Parathyroid adenoma (tissue), 2 donors: ENCODE results near the gene FBXL13.

ENCODE experiments used
- H2AFZ ChIP-seq: fragments of 300-600 bp; sonication (generic); one replicate; pipeline ENCODE4 v1.7.0; 2017; ENCODE audit warnings: antibody characterized with exemption, mild to moderate bottlenecking
- H3K27ac ChIP-seq: fragments of 300-600 bp; sonication (generic); one replicate; pipeline ENCODE4 v1.7.0; 2017
- H3K27me3 ChIP-seq: fragments of 300-600 bp; sonication (generic); one replicate; pipeline ENCODE4 v1.7.0; 2017; ENCODE audit warnings: low read length; ENCODE audit not compliant: control insufficient read depth, insufficient read depth
- H3K36me3 ChIP-seq: fragments of 300-600 bp; sonication (generic); one replicate; pipeline ENCODE4 v1.7.0; 2017; ENCODE audit warnings: low read length; ENCODE audit not compliant: control insufficient read depth, insufficient read depth
- H3K4me1 ChIP-seq: fragments of 300-600 bp; sonication (generic); one replicate; pipeline ENCODE4 v1.7.0; 2017; ENCODE audit warnings: control low read depth
- H3K4me2 ChIP-seq: fragments of 300-600 bp; sonication (generic); one replicate; pipeline ENCODE4 v1.7.0; 2017; ENCODE audit warnings: low read length
- H3K4me3 ChIP-seq: fragments of 300-600 bp; sonication (generic); one replicate; pipeline ENCODE4 v1.7.0; 2017; ENCODE audit warnings: low read depth, low read length
- H3K79me2 ChIP-seq: fragments of 300-600 bp; sonication (generic); one replicate; pipeline ENCODE4 v1.7.0; 2017; ENCODE audit warnings: control low read depth
- H3K9ac ChIP-seq: fragments of 300-600 bp; sonication (generic); one replicate; pipeline ENCODE4 v1.7.0; 2017; ENCODE audit warnings: mild to moderate bottlenecking
- H3K9me3 ChIP-seq: fragments of 300-600 bp; sonication (generic); one replicate; pipeline ENCODE4 v1.7.0; 2017; ENCODE audit warnings: low read length; ENCODE audit not compliant: control insufficient read depth
- TF ChIP-seq, protein P1 (sequence below): fragments of 300-600 bp; sonication (generic); IDR thresholded peaks from one replicate; pipeline ENCODE4 v1.7.0; 2017; ENCODE audit warnings: antibody characterized with exemption, mild to moderate bottlenecking
- donor health status: primary hyperparathyroidism.

Gene FBXL13

DNA sequence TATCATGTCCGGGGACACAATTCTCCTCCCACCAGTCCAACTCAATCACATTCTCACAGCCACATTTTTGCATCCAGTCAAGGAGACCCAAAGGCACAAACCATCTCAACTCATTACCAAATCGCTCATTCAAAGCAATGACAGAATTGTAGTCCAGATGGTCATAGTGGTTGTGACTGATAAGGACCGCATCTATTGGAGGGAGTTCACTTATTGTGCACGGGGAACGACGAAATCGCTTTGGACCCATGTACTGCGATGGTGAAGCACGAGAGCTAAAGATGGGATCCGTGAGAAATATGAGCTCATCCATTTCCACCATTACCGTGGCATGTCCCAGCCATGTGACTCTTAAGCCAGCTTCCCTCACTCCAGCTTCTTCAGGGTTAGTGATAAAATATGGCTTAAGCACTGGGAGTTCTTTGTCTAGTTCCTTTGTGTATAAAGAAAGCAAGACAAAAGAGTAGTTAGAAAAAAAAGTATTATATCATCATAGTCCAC, 45.2 kb upstream of the FBXL13 start:
- Histone ChIP-seq H3K27ac (no peak overlapping the region), H3K4me2 (no peak overlapping the region), H3K79me2 (no peaks in the 10 kb centered on the region), H3K9ac (no peak overlapping the region), H3K27me3 (no peaks in the 10 kb centered on the region), H2AFZ (no peak overlapping the region), H3K36me3 (no peaks in the 10 kb centered on the region), H3K4me1 (no peaks in the 10 kb centered on the region), H3K4me3 (no peak overlapping the region), H3K9me3 (no peaks in the 10 kb centered on the region)
- TF ChIP-seq, protein P1, sequence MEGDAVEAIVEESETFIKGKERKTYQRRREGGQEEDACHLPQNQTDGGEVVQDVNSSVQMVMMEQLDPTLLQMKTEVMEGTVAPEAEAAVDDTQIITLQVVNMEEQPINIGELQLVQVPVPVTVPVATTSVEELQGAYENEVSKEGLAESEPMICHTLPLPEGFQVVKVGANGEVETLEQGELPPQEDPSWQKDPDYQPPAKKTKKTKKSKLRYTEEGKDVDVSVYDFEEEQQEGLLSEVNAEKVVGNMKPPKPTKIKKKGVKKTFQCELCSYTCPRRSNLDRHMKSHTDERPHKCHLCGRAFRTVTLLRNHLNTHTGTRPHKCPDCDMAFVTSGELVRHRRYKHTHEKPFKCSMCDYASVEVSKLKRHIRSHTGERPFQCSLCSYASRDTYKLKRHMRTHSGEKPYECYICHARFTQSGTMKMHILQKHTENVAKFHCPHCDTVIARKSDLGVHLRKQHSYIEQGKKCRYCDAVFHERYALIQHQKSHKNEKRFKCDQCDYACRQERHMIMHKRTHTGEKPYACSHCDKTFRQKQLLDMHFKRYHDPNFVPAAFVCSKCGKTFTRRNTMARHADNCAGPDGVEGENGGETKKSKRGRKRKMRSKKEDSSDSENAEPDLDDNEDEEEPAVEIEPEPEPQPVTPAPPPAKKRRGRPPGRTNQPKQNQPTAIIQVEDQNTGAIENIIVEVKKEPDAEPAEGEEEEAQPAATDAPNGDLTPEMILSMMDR, result no peak

DNA sequence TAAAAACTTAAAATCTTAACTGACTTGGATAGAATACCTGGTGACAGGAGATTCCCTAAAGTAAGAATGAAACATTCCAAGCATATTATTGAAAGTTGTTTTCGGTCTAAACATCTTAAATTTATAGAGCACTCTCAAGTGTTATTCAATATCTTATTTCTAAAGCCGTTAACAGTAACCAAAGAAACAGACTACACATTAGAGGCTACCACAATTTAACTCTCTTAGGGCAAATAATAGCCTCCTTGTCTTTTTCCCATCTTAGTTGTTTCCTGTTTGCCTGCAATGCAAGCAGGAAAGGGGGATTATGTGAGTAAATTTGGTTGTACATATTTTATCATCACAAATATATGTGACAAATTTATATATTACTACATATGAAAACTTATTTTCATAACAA, 42.9 kb upstream of the FBXL13 start:
- Histone ChIP-seq H3K27ac (no peak overlapping the region), H3K36me3 (no peaks in the 10 kb centered on the region)
- TF ChIP-seq, protein P1, result no peak

DNA sequence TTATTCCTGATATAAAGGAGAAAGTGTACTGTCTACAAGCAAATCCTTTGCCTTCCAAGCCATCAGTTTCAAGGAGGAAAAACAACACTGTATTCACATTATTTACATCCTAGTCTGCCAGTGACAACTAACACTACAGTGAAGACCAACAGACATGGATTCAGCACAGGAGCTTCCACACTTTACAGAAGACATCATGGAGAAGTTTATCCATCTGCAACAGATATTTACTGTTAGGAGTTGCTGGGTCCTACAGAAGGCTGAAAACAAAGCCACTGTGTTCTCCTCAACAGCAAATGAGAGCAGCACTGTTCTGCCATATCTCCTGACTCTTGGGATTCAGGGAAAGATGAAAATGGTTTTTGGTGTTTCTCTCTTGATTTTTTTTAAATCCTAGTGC, 42.4 kb upstream of the FBXL13 start:
- H3K36me3 ChIP-seq, result no peaks in the 10 kb centered on the region
- no peak overlapping the region for H3K27ac ChIP-seq
- H3K4me1 ChIP-seq, result no peaks in the 10 kb centered on the region
- H3K4me2 ChIP-seq, result no peak overlapping the region
- H3K4me3 ChIP-seq, result no peak overlapping the region
- no peaks in the 10 kb centered on the region for H3K27me3 ChIP-seq
- H3K9me3 ChIP-seq, result no peaks in the 10 kb centered on the region
- TF ChIP-seq, protein P1, result no peak
- H2AFZ ChIP-seq, result no peak overlapping the region
- no peak overlapping the region for H3K9ac ChIP-seq
- H3K79me2 ChIP-seq, result no peaks in the 10 kb centered on the region

More for the DNA sequence above, 42.9 kb upstream of the FBXL13 start:
- Histone ChIP-seq H3K4me2 (no peak overlapping the region), H2AFZ (no peak overlapping the region), H3K9me3 (no peaks in the 10 kb centered on the region), H3K27me3 (no peaks in the 10 kb centered on the region), H3K79me2 (no peaks in the 10 kb centered on the region), H3K4me3 (no peak overlapping the region), H3K4me1 (no peaks in the 10 kb centered on the region), H3K9ac (no peak overlapping the region)

DNA sequence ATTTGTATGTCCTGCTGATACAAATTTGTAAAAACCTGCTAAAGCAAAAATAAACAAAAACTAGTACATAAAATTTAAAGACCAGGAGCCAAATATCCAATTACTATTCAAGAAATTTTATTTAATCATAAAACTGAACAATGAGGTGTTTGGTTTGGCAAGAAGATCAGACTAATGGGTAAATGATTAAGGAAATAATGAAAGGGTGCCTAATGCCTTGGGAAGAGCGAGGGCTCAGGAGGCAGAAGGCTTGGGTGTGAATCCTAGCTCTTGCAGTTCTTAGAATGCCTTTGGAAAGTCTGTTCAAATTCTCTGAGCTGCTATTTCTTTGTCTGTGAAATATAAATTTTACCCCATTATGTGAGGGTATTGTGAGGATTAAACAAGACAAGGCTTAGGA, 41.9 kb upstream of the FBXL13 start:
- H3K9me3 ChIP-seq, result no peaks in the 10 kb centered on the region
- TF ChIP-seq, protein P1, result no peak
- no peak overlapping the region for H3K27ac ChIP-seq

DNA sequence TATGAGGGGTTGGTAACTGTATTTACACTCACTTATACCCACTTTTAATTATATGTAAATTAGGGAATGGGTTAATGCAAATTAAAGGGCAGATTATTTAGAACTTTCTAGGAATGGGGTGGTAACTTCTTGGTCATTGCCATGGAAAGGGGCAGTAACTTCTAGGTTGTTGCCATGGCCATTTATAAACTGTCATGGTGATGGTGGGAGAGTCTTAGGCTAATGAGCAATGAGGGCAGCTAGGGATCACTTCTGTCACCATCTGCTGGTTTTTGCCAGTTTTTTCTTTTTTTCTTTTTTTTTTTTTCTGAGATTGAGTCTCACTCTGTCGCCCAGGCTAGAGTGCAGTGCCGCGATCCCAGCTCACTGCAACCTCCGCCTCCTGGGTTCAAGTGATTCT, 41.2 kb upstream of the FBXL13 start:
- Histone ChIP-seq H3K9me3 (no peaks in the 10 kb centered on the region), H3K4me3 (no peak overlapping the region), H3K4me2 (no peak overlapping the region), H3K79me2 (no peaks in the 10 kb centered on the region), H3K4me1 (no peaks in the 10 kb centered on the region), H3K27me3 (no peaks in the 10 kb centered on the region), H3K36me3 (no peaks in the 10 kb centered on the region), H2AFZ (no peak overlapping the region), H3K27ac (no peak overlapping the region), H3K9ac (no peak overlapping the region)
- TF ChIP-seq, protein P1, result no peak

More for the DNA sequence above, 41.9 kb upstream of the FBXL13 start:
- Histone ChIP-seq H3K4me2 (no peak overlapping the region), H3K79me2 (no peaks in the 10 kb centered on the region), H3K27me3 (no peaks in the 10 kb centered on the region), H3K4me3 (no peak overlapping the region), H3K4me1 (no peaks in the 10 kb centered on the region), H3K9ac (no peak overlapping the region), H2AFZ (no peak overlapping the region), H3K36me3 (no peaks in the 10 kb centered on the region)
